HCT116 (cell line): ENCODE measurements around the gene NT5E. TPM values are rescaled to one million over a fixed set of nuclear protein-coding genes. Genes with fewer than 3 reads are reported as not detected.

Experiments
- ATAC-seq: fragments of 200-7000 bp; cut with Tn5 transposase; 2 replicates; pipeline ENCODE4 v1.9.1; 2020; ENCODE audit warnings: mild to moderate bottlenecking, moderate library complexity
- BruUV-seq: library from RNA; stranded (reverse); fragments of 400-500 nt; replicated peaks from 2 replicates; lab custom pipeline; 2021; lab: Mats Ljungman, UMichigan
- CTCF ChIA-PET: fragments of 300-600 bp; sonication (Branson Sonifier 250); formaldehyde crosslinking; loops from one replicate; lab custom pipeline; 2021; ENCODE audit warnings: antibody characterized with exemption; lab: Charles Lee
- POLR2A ChIA-PET: fragments of 300-600, 350-600 bp; sonication (Branson Sonifier 250); formaldehyde crosslinking; loops from one replicate; lab custom pipeline; 2021; ENCODE audit warnings: antibody characterized with exemption; lab: Charles Lee
- RAD21 ChIA-PET, 2 experiments: fragments of 300-600 bp; sonication (Branson Sonifier 250); formaldehyde crosslinking; loops; one replicate each; lab custom pipeline; 2023; ENCODE audit warnings: low total read pairs in 2 of 2; ENCODE audit not compliant: uncharacterized antibody in 2 of 2, unreplicated experiment in 2 of 2, low non-redundant PET in 1 of 2; lab: Charles Lee
- DNase-seq: peaks from one replicate; pipeline ENCODE4 v3.0.0-alpha.2; 2010; ENCODE audit warnings: low read depth, low spot score
- H2AFZ ChIP-seq: fragments of 200-600 bp; shearing (Covaris generic), sonication (generic); 2 replicates; pipeline ENCODE4 v1.6.1; 2017; ENCODE audit warnings: low read depth, mixed run types, mixed read lengths, antibody characterized with exemption, low read length; ENCODE audit not compliant: poor library complexity, severe bottlenecking
- H3K27ac ChIP-seq: 2 replicates; pipeline ENCODE4 v1.5.1; 2012; ENCODE audit warnings: low read depth, low read length
- H3K27me3 ChIP-seq: fragments of 200-600 bp; sonication (generic); 2 replicates; pipeline ENCODE4 v1.6.1; 2016; ENCODE audit warnings: mixed run types, low read length, mixed read lengths; ENCODE audit not compliant: insufficient read depth
- H3K36me3 ChIP-seq, 2 experiments: fragments of 200-500 bp in 1 of 2; fragments of 200-600 bp in 1 of 2; sonication (Bioruptor generic) in 1 of 2; sonication (generic) in 1 of 2; 2 replicates each; pipeline versions ENCODE4 v1.5.1 to v1.6.1; 2014 to 2016; ENCODE audit warnings: low read length in 2 of 2, inconsistent platforms in 1 of 2, mixed read lengths in 1 of 2, mixed run types in 1 of 2; ENCODE audit not compliant: insufficient read depth in 2 of 2, control insufficient read depth in 1 of 2
- H3K4me1 ChIP-seq, 2 experiments: fragments of 200-600 bp in 1 of 2; sonication (generic) in 1 of 2; 2 replicates each; pipeline versions ENCODE4 v1.5.1 to v1.6.1; 2012 to 2017; ENCODE audit warnings: low read length in 2 of 2, inconsistent platforms in 1 of 2, mild to moderate bottlenecking in 1 of 2, mixed read lengths in 1 of 2, mixed run types in 1 of 2, moderate library complexity in 1 of 2; ENCODE audit not compliant: insufficient read depth in 2 of 2, control insufficient read depth in 1 of 2
- H3K4me2 ChIP-seq: fragments of 200-600 bp; sonication (generic); 2 replicates; pipeline ENCODE4 v1.6.1; 2017; ENCODE audit warnings: mixed run types, low read length, mixed read lengths
- H3K4me3 ChIP-seq, 2 experiments: fragments of 200-600 bp in 1 of 2; sonication (generic) in 1 of 2; replicated peaks in 1 of 2; 2 replicates each; pipeline ENCODE4 v1.5.1; 2011 to 2016; ENCODE audit warnings: low read length in 2 of 2, control low read depth in 1 of 2, low read depth in 1 of 2, mild to moderate bottlenecking in 1 of 2, mixed read lengths in 1 of 2, mixed run types in 1 of 2
- H3K79me2 ChIP-seq: fragments of 200-600 bp; sonication (generic); 2 replicates; pipeline ENCODE4 v1.6.1; 2017; ENCODE audit warnings: mild to moderate bottlenecking, mixed run types, low read length, moderate library complexity, mixed read lengths; ENCODE audit not compliant: insufficient read depth
- H3K9ac ChIP-seq: fragments of 200-600 bp; sonication (generic); 2 replicates; pipeline ENCODE4 v1.6.1; 2016; ENCODE audit warnings: low read length, mixed read lengths
- H3K9me2 ChIP-seq: fragments of 200-600 bp; sonication (generic), shearing (Covaris generic); 2 replicates; pipeline ENCODE4 v1.6.1; 2017; ENCODE audit warnings: mixed run types, mild to moderate bottlenecking, moderate library complexity; ENCODE audit not compliant: insufficient read depth
- H3K9me3 ChIP-seq, 2 experiments: fragments of 200-500 bp in 1 of 2; fragments of 200-600 bp in 1 of 2; sonication (Bioruptor generic) in 1 of 2; sonication (generic) in 1 of 2; 2 replicates each; pipeline ENCODE4 v1.6.1; 2014 to 2017; ENCODE audit warnings: low read length in 2 of 2, mixed read lengths in 2 of 2, inconsistent platforms in 1 of 2, low read depth in 1 of 2, mild to moderate bottlenecking in 1 of 2, mixed run types in 1 of 2, moderate library complexity in 1 of 2; ENCODE audit not compliant: control insufficient read depth in 1 of 2, insufficient read depth in 1 of 2
- H4K20me1 ChIP-seq: fragments of 200-600 bp; sonication (generic), shearing (Covaris generic); 2 replicates; pipeline ENCODE4 v1.6.1; 2017; ENCODE audit warnings: mixed run types, mild to moderate bottlenecking, moderate library complexity; ENCODE audit not compliant: insufficient read depth
- CBX3 ChIP-seq: IDR thresholded peaks from 2 replicates; pipeline ENCODE4 v1.6.1; 2012; ENCODE audit warnings: low read depth
- CEBPB ChIP-seq: IDR thresholded peaks from 2 replicates; pipeline ENCODE4 v1.6.1; 2012; ENCODE audit warnings: low read depth
- EGR1 ChIP-seq: IDR thresholded peaks from 2 replicates; pipeline ENCODE4 v1.6.1; 2012; ENCODE audit warnings: low read depth
- JUND ChIP-seq: IDR thresholded peaks from 2 replicates; pipeline ENCODE4 v1.6.1; 2012
- POLR2AphosphoS5 ChIP-seq: IDR thresholded peaks from 2 replicates; pipeline ENCODE4 v1.6.1; 2011; ENCODE audit warnings: mild to moderate bottlenecking, low read depth, low read length, moderate library complexity
- SIN3A ChIP-seq: IDR thresholded peaks from 2 replicates; pipeline ENCODE4 v1.6.1; 2012; ENCODE audit warnings: low read depth
- SP1 ChIP-seq: IDR thresholded peaks from 2 replicates; pipeline ENCODE4 v1.6.1; 2012; ENCODE audit warnings: low read depth
- SRF ChIP-seq: IDR thresholded peaks from 2 replicates; pipeline ENCODE4 v1.6.1; 2012; ENCODE audit warnings: low read depth
- TCF7L2 ChIP-seq: IDR thresholded peaks from 2 replicates; pipeline ENCODE4 v1.7.0; 2011; ENCODE audit warnings: borderline replicate concordance, inconsistent platforms; ENCODE audit not compliant: insufficient read depth, insufficient read length; ENCODE audit errors: extremely low read depth
- YY1 ChIP-seq: IDR thresholded peaks from 2 replicates; pipeline ENCODE4 v1.6.1; 2011; ENCODE audit warnings: low read length, low read depth, moderate library complexity, mild to moderate bottlenecking; ENCODE audit not compliant: insufficient replicate concordance; ENCODE audit errors: extremely low read depth
- ZNF274 ChIP-seq: fragments of 200-500 bp; sonication (Bioruptor generic); IDR thresholded peaks from 2 replicates; pipeline ENCODE4 v1.6.1; 2014; ENCODE audit warnings: mild to moderate bottlenecking, low read depth, low read length, inconsistent platforms
- intact Hi-C: fragments of 100-400 bp; cut with micrococcal nuclease; formaldehyde crosslinking; loops from 2 replicates; pipeline ENCODE4 v1.10.0; 2022
- total RNA-seq: library from RNA; stranded (reverse); gene quantifications from one replicate; pipeline ENCODE4 v1.2.1, GENCODE V29; 2021; ENCODE audit not compliant: unreplicated experiment
- TF ChIP-seq, protein P1 (sequence below): IDR thresholded peaks from 2 replicates; pipeline ENCODE4 v1.6.1; 2011; ENCODE audit warnings: mild to moderate bottlenecking, low read length, moderate library complexity; ENCODE audit not compliant: insufficient replicate concordance; ENCODE audit errors: extremely low read depth
- TF ChIP-seq, protein P2 (sequence below), 3 experiments: fragments of 200-600 bp in 1 of 3; sonication (generic) in 1 of 3; IDR thresholded peaks in 2 of 3; conservative IDR thresholded peaks in 1 of 3; 2 replicates each; pipeline ENCODE4 v1.5.1; 2012 to 2017; ENCODE audit warnings: low read depth in 2 of 3, low read length in 2 of 3, antibody characterized with exemption in 1 of 3, borderline replicate concordance in 1 of 3, control low read depth in 1 of 3, mild to moderate bottlenecking in 1 of 3, mixed read lengths in 1 of 3, mixed run types in 1 of 3, moderate library complexity in 1 of 3; ENCODE audit not compliant: insufficient read depth in 1 of 3
- TF ChIP-seq, protein P3 (sequence below): IDR thresholded peaks from 2 replicates; pipeline ENCODE4 v1.6.1; 2012
- TF ChIP-seq, protein P4 (sequence below): IDR thresholded peaks from 2 replicates; pipeline ENCODE4 v1.6.1; 2012; ENCODE audit warnings: low read depth

The NT5E gene
- total RNA-seq, 1 experiment from 2014 or later, result 68.2 TPM

DNA sequence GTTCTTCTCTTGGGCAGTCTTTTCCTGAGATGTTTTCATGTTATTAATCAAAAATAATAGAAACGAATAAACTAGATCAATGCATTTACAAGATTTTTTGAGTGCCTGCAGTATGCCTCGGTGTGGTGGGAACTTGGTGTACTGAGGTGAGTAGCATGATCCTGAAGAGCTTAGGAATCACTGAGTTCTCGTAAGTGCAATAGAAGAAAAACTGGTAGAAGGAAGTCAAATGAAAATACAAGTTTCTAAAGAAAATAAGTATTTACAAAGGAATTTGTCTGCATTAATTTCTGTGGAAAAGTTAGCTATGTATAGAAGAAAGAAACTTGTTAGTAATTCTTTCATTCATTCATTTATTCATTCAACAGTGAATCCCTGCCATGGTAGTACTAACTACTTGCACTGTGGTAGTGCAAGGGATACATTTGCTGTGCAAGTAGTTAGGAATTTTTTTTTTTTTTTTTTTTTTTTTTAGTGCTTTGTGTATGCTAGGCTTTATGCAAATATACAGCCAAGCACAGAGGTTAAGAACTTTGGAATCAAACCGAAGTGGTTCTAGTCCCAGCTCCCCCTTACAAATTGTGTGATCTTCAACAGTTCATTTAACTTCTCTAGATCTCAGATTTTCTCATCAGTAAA, 13.9 kb downstream of the NT5E start (continued):
- TF ChIP-seq, protein P1, sequence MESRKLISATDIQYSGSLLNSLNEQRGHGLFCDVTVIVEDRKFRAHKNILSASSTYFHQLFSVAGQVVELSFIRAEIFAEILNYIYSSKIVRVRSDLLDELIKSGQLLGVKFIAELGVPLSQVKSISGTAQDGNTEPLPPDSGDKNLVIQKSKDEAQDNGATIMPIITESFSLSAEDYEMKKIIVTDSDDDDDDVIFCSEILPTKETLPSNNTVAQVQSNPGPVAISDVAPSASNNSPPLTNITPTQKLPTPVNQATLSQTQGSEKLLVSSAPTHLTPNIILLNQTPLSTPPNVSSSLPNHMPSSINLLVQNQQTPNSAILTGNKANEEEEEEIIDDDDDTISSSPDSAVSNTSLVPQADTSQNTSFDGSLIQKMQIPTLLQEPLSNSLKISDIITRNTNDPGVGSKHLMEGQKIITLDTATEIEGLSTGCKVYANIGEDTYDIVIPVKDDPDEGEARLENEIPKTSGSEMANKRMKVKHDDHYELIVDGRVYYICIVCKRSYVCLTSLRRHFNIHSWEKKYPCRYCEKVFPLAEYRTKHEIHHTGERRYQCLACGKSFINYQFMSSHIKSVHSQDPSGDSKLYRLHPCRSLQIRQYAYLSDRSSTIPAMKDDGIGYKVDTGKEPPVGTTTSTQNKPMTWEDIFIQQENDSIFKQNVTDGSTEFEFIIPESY, result no peak
- TF ChIP-seq EGR1 (no peak), CEBPB (no peak), SIN3A (no peak)

DNA sequence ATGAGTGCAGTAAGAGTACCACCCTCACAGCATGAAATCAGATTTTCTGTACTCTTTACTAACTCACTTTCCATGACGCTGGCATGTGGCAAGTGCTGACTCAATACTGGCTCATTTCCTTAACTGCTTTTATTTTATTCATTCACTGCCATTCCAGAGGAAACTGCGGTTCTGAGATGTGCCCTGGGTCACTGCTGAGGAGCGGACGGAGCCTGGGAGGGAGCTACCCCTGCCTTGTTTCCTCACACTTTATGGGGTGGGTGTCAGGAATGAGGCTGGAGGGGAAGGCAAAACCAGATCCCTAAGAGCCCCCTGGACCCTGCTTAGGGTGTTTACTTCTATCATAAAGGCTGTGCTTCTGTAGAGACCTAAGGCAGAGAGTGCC, 14.4 kb downstream of the NT5E start:
- RAD21 ChIA-PET, result interaction anchor here (1.0 to 1.5 kb wide), 2 partner anchors 14 to 19 kb away, joined by 3 to 4 read pairs; partner anchors contain the start of gene NT5E (in 1 of the 2)
- H2AFZ ChIP-seq, result no peak overlapping the region
- BruUV-seq, result no TSS peak
- H3K9ac ChIP-seq, result peak overlapping the region; percentile 65
- no peaks in the 10 kb centered on the region for H3K27me3 ChIP-seq
- ATAC-seq (peak; percentile 78), DNase-seq (peak; percentile 97)
- peaks cover 53 to 99% of the 10 kb centered on the region in 2 experiments for H3K4me1 ChIP-seq
- POLR2A ChIA-PET, result interaction anchor here (1.0 to 3.4 kb wide), 15 partner anchors 9 to 214 kb away, joined by 3 to 45 read pairs (median 5); partner anchors contain the start of gene NT5E
- no peaks in the 10 kb centered on the region for H3K9me2 ChIP-seq
- peak overlapping the region; percentile 80 for H3K4me2 ChIP-seq
- CTCF ChIA-PET, result interaction anchor here (1.0 to 2.4 kb wide), 2 partner anchors 19 to 109 kb away, joined by 5 to 11 read pairs; no protein-coding TSS in a partner anchor
- intact Hi-C loops, result loop anchor here (1.0 to 10.0 kb wide), 2 partner anchors 103 to 211 kb away; no protein-coding TSS in a partner anchor
- peak overlapping the region; percentile 80 for H3K27ac ChIP-seq
- 0 out of 2 replicates have a peak, but pooled peaks cover 10% of the 10 kb centered on the region for H3K79me2 ChIP-seq
- no peaks in the 10 kb centered on the region for H3K9me3 ChIP-seq
- H3K4me3 ChIP-seq, result peak overlapping the region; percentile 15 to 46
- no peaks in the 10 kb centered on the region for H4K20me1 ChIP-seq
- H3K36me3 ChIP-seq, result 0 out of 4 replicates have a peak, but pooled peaks cover 0 to 5% of the 10 kb centered on the region in 2 experiments
- TF ChIP-seq TCF7L2, result peak; percentile 80
- TF ChIP-seq CEBPB, result no peak
- no peak for TF ChIP-seq CBX3
- peak; percentile 53; the same call in 1 of the 2 replicates for TF ChIP-seq POLR2AphosphoS5
- no peak for TF ChIP-seq SP1
- TF ChIP-seq SRF, result no peak
- TF ChIP-seq, protein P2, sequence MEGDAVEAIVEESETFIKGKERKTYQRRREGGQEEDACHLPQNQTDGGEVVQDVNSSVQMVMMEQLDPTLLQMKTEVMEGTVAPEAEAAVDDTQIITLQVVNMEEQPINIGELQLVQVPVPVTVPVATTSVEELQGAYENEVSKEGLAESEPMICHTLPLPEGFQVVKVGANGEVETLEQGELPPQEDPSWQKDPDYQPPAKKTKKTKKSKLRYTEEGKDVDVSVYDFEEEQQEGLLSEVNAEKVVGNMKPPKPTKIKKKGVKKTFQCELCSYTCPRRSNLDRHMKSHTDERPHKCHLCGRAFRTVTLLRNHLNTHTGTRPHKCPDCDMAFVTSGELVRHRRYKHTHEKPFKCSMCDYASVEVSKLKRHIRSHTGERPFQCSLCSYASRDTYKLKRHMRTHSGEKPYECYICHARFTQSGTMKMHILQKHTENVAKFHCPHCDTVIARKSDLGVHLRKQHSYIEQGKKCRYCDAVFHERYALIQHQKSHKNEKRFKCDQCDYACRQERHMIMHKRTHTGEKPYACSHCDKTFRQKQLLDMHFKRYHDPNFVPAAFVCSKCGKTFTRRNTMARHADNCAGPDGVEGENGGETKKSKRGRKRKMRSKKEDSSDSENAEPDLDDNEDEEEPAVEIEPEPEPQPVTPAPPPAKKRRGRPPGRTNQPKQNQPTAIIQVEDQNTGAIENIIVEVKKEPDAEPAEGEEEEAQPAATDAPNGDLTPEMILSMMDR (IDR thresholded peaks at IDR 0.05 in 2 of 3, conservative IDR thresholded peaks at IDR 0.05 in 1 of 3; ENCODE audit: borderline replicate concordance in 1 of 3, insufficient read depth in 1 of 3, low read depth in 2 of 3, low read length in 2 of 3), result no peak
- TF ChIP-seq ZNF274, result no peak
- TF ChIP-seq EGR1, result no peak
- TF ChIP-seq, protein P3, sequence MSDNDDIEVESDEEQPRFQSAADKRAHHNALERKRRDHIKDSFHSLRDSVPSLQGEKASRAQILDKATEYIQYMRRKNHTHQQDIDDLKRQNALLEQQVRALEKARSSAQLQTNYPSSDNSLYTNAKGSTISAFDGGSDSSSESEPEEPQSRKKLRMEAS, result no peak
- TF ChIP-seq YY1, result peak; percentile 32
- TF ChIP-seq JUND, result no peak
- TF ChIP-seq, protein P4, sequence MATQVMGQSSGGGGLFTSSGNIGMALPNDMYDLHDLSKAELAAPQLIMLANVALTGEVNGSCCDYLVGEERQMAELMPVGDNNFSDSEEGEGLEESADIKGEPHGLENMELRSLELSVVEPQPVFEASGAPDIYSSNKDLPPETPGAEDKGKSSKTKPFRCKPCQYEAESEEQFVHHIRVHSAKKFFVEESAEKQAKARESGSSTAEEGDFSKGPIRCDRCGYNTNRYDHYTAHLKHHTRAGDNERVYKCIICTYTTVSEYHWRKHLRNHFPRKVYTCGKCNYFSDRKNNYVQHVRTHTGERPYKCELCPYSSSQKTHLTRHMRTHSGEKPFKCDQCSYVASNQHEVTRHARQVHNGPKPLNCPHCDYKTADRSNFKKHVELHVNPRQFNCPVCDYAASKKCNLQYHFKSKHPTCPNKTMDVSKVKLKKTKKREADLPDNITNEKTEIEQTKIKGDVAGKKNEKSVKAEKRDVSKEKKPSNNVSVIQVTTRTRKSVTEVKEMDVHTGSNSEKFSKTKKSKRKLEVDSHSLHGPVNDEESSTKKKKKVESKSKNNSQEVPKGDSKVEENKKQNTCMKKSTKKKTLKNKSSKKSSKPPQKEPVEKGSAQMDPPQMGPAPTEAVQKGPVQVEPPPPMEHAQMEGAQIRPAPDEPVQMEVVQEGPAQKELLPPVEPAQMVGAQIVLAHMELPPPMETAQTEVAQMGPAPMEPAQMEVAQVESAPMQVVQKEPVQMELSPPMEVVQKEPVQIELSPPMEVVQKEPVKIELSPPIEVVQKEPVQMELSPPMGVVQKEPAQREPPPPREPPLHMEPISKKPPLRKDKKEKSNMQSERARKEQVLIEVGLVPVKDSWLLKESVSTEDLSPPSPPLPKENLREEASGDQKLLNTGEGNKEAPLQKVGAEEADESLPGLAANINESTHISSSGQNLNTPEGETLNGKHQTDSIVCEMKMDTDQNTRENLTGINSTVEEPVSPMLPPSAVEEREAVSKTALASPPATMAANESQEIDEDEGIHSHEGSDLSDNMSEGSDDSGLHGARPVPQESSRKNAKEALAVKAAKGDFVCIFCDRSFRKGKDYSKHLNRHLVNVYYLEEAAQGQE, result no peak
